ENCODE measurements around the gene TEX53.

DNA sequence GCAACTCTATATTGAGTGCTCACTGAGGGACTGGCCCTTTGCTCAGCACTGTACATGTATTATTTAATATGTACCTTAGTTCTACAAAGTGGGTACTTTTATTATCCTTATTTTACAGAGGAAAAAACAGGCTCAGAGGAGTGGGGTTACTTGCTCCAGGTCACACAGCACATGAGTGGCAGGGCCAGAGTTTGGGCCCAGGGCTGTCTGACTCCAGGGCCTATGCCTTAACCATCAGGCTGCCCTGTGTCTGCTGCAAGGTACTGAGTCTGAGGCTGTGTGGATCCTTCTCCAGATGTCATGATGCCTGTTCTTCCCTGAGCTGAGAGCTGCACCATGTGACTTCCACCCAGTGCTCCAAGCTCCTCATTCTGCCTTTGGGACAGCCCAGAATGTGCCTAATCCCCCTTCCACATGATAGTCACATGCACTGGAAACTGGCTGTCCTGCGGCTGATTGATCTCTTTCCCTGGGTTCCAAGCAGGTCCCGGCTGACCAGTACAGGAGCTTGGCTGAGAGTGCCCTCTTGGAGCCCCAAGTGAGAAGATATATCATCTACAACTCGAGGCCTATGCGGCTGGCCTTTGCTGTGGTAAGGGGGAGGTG is 31.1 kb downstream of the TEX53 start:
- TF ChIP-seq, protein P1, sequence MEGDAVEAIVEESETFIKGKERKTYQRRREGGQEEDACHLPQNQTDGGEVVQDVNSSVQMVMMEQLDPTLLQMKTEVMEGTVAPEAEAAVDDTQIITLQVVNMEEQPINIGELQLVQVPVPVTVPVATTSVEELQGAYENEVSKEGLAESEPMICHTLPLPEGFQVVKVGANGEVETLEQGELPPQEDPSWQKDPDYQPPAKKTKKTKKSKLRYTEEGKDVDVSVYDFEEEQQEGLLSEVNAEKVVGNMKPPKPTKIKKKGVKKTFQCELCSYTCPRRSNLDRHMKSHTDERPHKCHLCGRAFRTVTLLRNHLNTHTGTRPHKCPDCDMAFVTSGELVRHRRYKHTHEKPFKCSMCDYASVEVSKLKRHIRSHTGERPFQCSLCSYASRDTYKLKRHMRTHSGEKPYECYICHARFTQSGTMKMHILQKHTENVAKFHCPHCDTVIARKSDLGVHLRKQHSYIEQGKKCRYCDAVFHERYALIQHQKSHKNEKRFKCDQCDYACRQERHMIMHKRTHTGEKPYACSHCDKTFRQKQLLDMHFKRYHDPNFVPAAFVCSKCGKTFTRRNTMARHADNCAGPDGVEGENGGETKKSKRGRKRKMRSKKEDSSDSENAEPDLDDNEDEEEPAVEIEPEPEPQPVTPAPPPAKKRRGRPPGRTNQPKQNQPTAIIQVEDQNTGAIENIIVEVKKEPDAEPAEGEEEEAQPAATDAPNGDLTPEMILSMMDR (IDR thresholded peaks at IDR 0.05; ENCODE audit: poor library complexity, severe bottlenecking) = no peak
- TF ChIP-seq EZH2 (IDR thresholded peaks at IDR 0.05; ENCODE audit: borderline replicate concordance, insufficient read depth, low read length, poor library complexity, severe bottlenecking) (no peak), POLR2AphosphoS5 (IDR thresholded peaks at IDR 0.05) (no peak), SMC3 (conservative IDR thresholded peaks at IDR 0.05; ENCODE audit: poor library complexity) (no peak), RAD21 (conservative IDR thresholded peaks at IDR 0.05) (no peak), EP300 (conservative IDR thresholded peaks at IDR 0.05; ENCODE audit: poor library complexity, severe bottlenecking) (no peak), MXI1 (conservative IDR thresholded peaks at IDR 0.05; ENCODE audit: poor library complexity, severe bottlenecking) (no peak), TAF1 (IDR thresholded peaks at IDR 0.05; ENCODE audit: low read depth) (no peak)
- TF ChIP-seq, protein P2, sequence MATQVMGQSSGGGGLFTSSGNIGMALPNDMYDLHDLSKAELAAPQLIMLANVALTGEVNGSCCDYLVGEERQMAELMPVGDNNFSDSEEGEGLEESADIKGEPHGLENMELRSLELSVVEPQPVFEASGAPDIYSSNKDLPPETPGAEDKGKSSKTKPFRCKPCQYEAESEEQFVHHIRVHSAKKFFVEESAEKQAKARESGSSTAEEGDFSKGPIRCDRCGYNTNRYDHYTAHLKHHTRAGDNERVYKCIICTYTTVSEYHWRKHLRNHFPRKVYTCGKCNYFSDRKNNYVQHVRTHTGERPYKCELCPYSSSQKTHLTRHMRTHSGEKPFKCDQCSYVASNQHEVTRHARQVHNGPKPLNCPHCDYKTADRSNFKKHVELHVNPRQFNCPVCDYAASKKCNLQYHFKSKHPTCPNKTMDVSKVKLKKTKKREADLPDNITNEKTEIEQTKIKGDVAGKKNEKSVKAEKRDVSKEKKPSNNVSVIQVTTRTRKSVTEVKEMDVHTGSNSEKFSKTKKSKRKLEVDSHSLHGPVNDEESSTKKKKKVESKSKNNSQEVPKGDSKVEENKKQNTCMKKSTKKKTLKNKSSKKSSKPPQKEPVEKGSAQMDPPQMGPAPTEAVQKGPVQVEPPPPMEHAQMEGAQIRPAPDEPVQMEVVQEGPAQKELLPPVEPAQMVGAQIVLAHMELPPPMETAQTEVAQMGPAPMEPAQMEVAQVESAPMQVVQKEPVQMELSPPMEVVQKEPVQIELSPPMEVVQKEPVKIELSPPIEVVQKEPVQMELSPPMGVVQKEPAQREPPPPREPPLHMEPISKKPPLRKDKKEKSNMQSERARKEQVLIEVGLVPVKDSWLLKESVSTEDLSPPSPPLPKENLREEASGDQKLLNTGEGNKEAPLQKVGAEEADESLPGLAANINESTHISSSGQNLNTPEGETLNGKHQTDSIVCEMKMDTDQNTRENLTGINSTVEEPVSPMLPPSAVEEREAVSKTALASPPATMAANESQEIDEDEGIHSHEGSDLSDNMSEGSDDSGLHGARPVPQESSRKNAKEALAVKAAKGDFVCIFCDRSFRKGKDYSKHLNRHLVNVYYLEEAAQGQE (IDR thresholded peaks at IDR 0.05; ENCODE audit: borderline replicate concordance) = no peak
